IMR-90 (cell line): ENCODE results near the gene SHISA3. TPM values are rescaled to one million over a fixed set of nuclear protein-coding genes. Genes with fewer than 3 reads are reported as not detected.

Source experiments
- ATAC-seq: fragments of 200-7000 bp; cut with Tn5 transposase; 2 replicates; pipeline ENCODE4 v1.9.1; 2020; ENCODE audit warnings: low read depth, mild to moderate bottlenecking, moderate library complexity
- BruUV-seq: library from RNA; stranded (reverse); fragments of 400-500 nt; replicated peaks from 2 replicates; lab custom pipeline; 2021; lab: Mats Ljungman, UMichigan
- CTCF ChIA-PET: fragments of 300-600 bp; formaldehyde crosslinking; extraction: SDS; loops from one replicate; lab custom pipeline; 2021; ENCODE audit warnings: antibody characterized with exemption; lab: Yijun Ruan, JAX
- POLR2A ChIA-PET: fragments of 300-600 bp; sonication (Branson Sonifier 250); formaldehyde crosslinking; loops from one replicate; lab custom pipeline; 2022; ENCODE audit warnings: antibody characterized with exemption; ENCODE audit not compliant: unreplicated experiment; lab: Charles Lee
- DNase-seq: peaks from one replicate; pipeline ENCODE4 v3.0.0; 2013
- H2AFZ ChIP-seq: replicated peaks from 2 replicates; pipeline ENCODE3; 2013; ENCODE audit warnings: low read length, mild to moderate bottlenecking; ENCODE audit not compliant: poor library complexity
- H2AK5ac ChIP-seq: 2 replicates; pipeline ENCODE4 v1.6.1; 2013; ENCODE audit warnings: low read depth, low read length, inconsistent platforms
- H2AK9ac ChIP-seq: replicated peaks from 2 replicates; pipeline ENCODE3; 2013; ENCODE audit warnings: mild to moderate bottlenecking, low read depth, low read length, moderate library complexity; ENCODE audit not compliant: poor library complexity
- H2BK120ac ChIP-seq: 2 replicates; pipeline ENCODE4 v1.6.1; 2013; ENCODE audit warnings: low read depth, low read length, inconsistent platforms
- H2BK15ac ChIP-seq: 3 replicates; pipeline ENCODE4 v1.6.1; 2013; ENCODE audit warnings: low read depth, low read length, inconsistent platforms
- H2BK20ac ChIP-seq: 2 replicates; pipeline ENCODE4 v1.6.1; 2013; ENCODE audit warnings: low read depth, mild to moderate bottlenecking, inconsistent platforms, low read length, moderate library complexity
- H2BK5ac ChIP-seq: 2 replicates; pipeline ENCODE4 v1.6.1; 2013; ENCODE audit warnings: mild to moderate bottlenecking, low read depth, low read length, inconsistent platforms; ENCODE audit not compliant: poor library complexity, severe bottlenecking
- H3K14ac ChIP-seq: replicated peaks from 2 replicates; pipeline ENCODE4 v1.6.1; 2013; ENCODE audit warnings: low read depth, low read length, inconsistent platforms
- H3K18ac ChIP-seq: 2 replicates; pipeline ENCODE4 v1.6.1; 2013; ENCODE audit warnings: low read depth, low read length, control low read depth
- H3K23ac ChIP-seq: 2 replicates; pipeline ENCODE4 v1.6.1; 2013; ENCODE audit warnings: low read depth, low read length, inconsistent platforms
- H3K27ac ChIP-seq: 2 replicates; pipeline ENCODE4 v1.5.1; 2013; ENCODE audit warnings: mild to moderate bottlenecking, control low read depth, low read length; ENCODE audit not compliant: insufficient read depth
- H3K27me3 ChIP-seq: 2 replicates; pipeline ENCODE4 v1.6.1; 2013; ENCODE audit warnings: low read length; ENCODE audit not compliant: control insufficient read depth, insufficient read depth
- H3K36me3 ChIP-seq: 2 replicates; pipeline ENCODE4 v1.6.1; 2013; ENCODE audit warnings: low read length, mixed read lengths; ENCODE audit not compliant: control insufficient read depth, insufficient read depth
- H3K4ac ChIP-seq: 2 replicates; pipeline ENCODE4 v1.6.1; 2013; ENCODE audit warnings: low read depth, low read length, inconsistent platforms
- H3K4me1 ChIP-seq: 2 replicates; pipeline ENCODE4 v1.6.1; 2013; ENCODE audit warnings: low read length, mixed read lengths; ENCODE audit not compliant: control insufficient read depth, insufficient read depth
- H3K4me2 ChIP-seq: 2 replicates; pipeline ENCODE4 v1.6.1; 2013; ENCODE audit warnings: low read depth, mild to moderate bottlenecking, control low read depth, low read length, moderate library complexity
- H3K4me3 ChIP-seq: 2 replicates; pipeline ENCODE4 v1.5.1; 2013; ENCODE audit warnings: low read depth, mild to moderate bottlenecking, control low read depth, low read length, moderate library complexity; ENCODE audit not compliant: insufficient read depth
- H3K56ac ChIP-seq: 2 replicates; pipeline ENCODE4 v1.6.1; 2013; ENCODE audit warnings: low read length, inconsistent platforms; ENCODE audit not compliant: insufficient read depth; ENCODE audit errors: extremely low read depth
- H3K79me1 ChIP-seq, 2 experiments: 2 replicates each; pipeline ENCODE4 v1.6.1; 2013; ENCODE audit warnings: low read length in 2 of 2, inconsistent platforms in 1 of 2, low read depth in 1 of 2
- H3K9ac ChIP-seq: 2 replicates; pipeline ENCODE4 v1.6.1; 2013; ENCODE audit warnings: low read depth, low read length, control low read depth
- H3K9me1 ChIP-seq: 2 replicates; pipeline ENCODE4 v1.6.1; 2013; ENCODE audit warnings: low read length, inconsistent platforms; ENCODE audit not compliant: insufficient read depth
- H3K9me3 ChIP-seq: 2 replicates; pipeline ENCODE4 v1.6.1; 2013; ENCODE audit warnings: low read length; ENCODE audit not compliant: control insufficient read depth, insufficient read depth
- H4K20me1 ChIP-seq: 2 replicates; pipeline ENCODE4 v1.6.1; 2013; ENCODE audit warnings: low read length, inconsistent platforms; ENCODE audit not compliant: insufficient read depth
- H4K5ac ChIP-seq: 2 replicates; pipeline ENCODE4 v1.6.1; 2013; ENCODE audit warnings: mild to moderate bottlenecking, low read depth, low read length, control low read depth
- H4K8ac ChIP-seq, 2 experiments: 2 replicates each; pipeline ENCODE4 v1.6.1; 2013; ENCODE audit warnings: low read depth in 2 of 2, low read length in 2 of 2, control low read depth in 1 of 2, inconsistent platforms in 1 of 2
- H4K91ac ChIP-seq: 2 replicates; pipeline ENCODE4 v1.6.1; 2013; ENCODE audit warnings: low read depth, low read length, inconsistent platforms; ENCODE audit not compliant: insufficient read depth
- CEBPB ChIP-seq: IDR thresholded peaks from 2 replicates; pipeline ENCODE4 v1.6.1; 2012; ENCODE audit warnings: low read depth, low read length, improper control_type of control experiment
- CHD1 ChIP-seq: IDR thresholded peaks from 2 replicates; pipeline ENCODE4 v1.6.1; 2012; ENCODE audit warnings: low read depth, low read length, improper control_type of control experiment
- WGBS, 2 experiments: methylation state at CpG; one replicate each; pipeline versions ENCODE4 v1.1.5 to v1.1.7; 2013; ENCODE audit warnings: missing lambda C conversion rate in 2 of 2; ENCODE audit not compliant: insufficient read length in 1 of 2; ENCODE audit errors: extremely low coverage in 2 of 2; 5-methylcytosine and 5-hydroxymethylcytosine counted together
- dilution Hi-C: fragments of 300-500 bp; cut with HindIII; formaldehyde crosslinking; loops from one replicate; pipeline ENCODE4 v1.14.3; 2018; ENCODE audit warnings: low sequenced_read_pairs; ENCODE audit not compliant: unreplicated experiment
- in situ Hi-C: fragments of 300-500 bp; cut with MboI; formaldehyde crosslinking; loops from 3 replicates; pipeline ENCODE4 v1.14.3; 2019; ENCODE audit warnings: low sequenced_read_pairs, inconsistent platforms, mixed read lengths
- intact Hi-C: fragments of 100-400 bp; cut with micrococcal nuclease; formaldehyde crosslinking; loops from 2 replicates; pipeline ENCODE4 v1.10.0; 2022
- polyA plus RNA-seq, 3 experiments: library from polyadenylated mRNA; depleted of rRNA; stranded (reverse); fragments of >200 nt; gene quantifications; 2 replicates each; pipeline ENCODE4 v1.2.3, GENCODE V29; 2012; ENCODE audit warnings: low replicate concordance in 1 of 3
- total RNA-seq: library from RNA; depleted of rRNA; stranded (reverse); fragments of >200 nt; gene quantifications from 2 replicates; pipeline ENCODE4 v1.2.3, GENCODE V29; 2012

Gene SHISA3
- total and polyA plus RNA-seq, 2 of the 4 experiments (the other 2 are of a cell fraction), result 0.18 to 0.77 TPM

- peaks cover 10% of the 10 kb centered on the region; the same call in 1 of the 2 replicates for H3K4me1 ChIP-seq
- ATAC-seq (no peak), DNase-seq (no peak)
- H2AFZ ChIP-seq, result no peak overlapping the region
- H3K9me3 ChIP-seq, result peaks cover 2% of the 10 kb centered on the region
- intact Hi-C loops (no loop called here), in situ Hi-C loops (no loop called here), dilution Hi-C loops (no loop called here)
- H2AK9ac ChIP-seq, result no peak overlapping the region
- H3K14ac ChIP-seq, result no peak overlapping the region
- H2BK15ac ChIP-seq, result no peak overlapping the region
- H3K23ac ChIP-seq, result no peak overlapping the region
- H3K4ac ChIP-seq, result no peak overlapping the region
- no peaks in the 10 kb centered on the region for H3K9me1 ChIP-seq
- peak overlapping the region; percentile 78 for H4K5ac ChIP-seq
- no peak overlapping the region for H3K9ac ChIP-seq
- H2BK5ac ChIP-seq, result peak overlapping the region; percentile 54
- H3K4me2 ChIP-seq, result no peak overlapping the region
- H4K91ac ChIP-seq, result peak overlapping the region; percentile 4; the same call in 1 of the 2 replicates
- POLR2A ChIA-PET, result no interaction called here
- peak overlapping the region; percentile 98 for H3K18ac ChIP-seq
- H3K27ac ChIP-seq, result peak overlapping the region; percentile 99; the same call in 1 of the 2 replicates
- no peak overlapping the region for H2BK20ac ChIP-seq
- no peaks in the 10 kb centered on the region for H3K27me3 ChIP-seq
- no peaks in the 10 kb centered on the region for H3K36me3 ChIP-seq
- no peaks in the 10 kb centered on the region for H3K79me1 ChIP-seq
- no peak overlapping the region for H2AK5ac ChIP-seq
- H3K56ac ChIP-seq, result no peak overlapping the region
- no CpG with 5 or more reads among the region's 3 CpGs for WGBS, 2 experiments
- H3K4me3 ChIP-seq, result no peak overlapping the region
- CTCF ChIA-PET, result no interaction called here
- H4K20me1 ChIP-seq, result no peaks in the 10 kb centered on the region
- BruUV-seq, result no TSS peak
- no peak for TF ChIP-seq CEBPB
- TF ChIP-seq CHD1, result no peak
- 0 out of 4 replicates have a peak overlapping the region, but pooled peaks of 1 of the 2 experiments have one; percentile 57 for H4K8ac ChIP-seq
- no peak overlapping the region for H2BK120ac ChIP-seq
Observed at GRCh38 chr4:42363614-42364013, 33.7 kb upstream of the SHISA3 start.
